Adrenal gland (tissue), 5 donors: ENCODE data around the gene TMEM184A.

Source experiments
- POLR2A ChIP-seq, 2 donors: fragments of 450-650 bp; IDR thresholded peaks; one replicate each; pipeline ENCODE4 v1.6.1; 2017; ENCODE audit warnings: antibody characterized with exemption in 2 of 2, mild to moderate bottlenecking in 2 of 2, moderate library complexity in 1 of 2
- TF ChIP-seq, protein P1 (sequence below), 6 experiments: fragments of 450-650 bp in 4 of 6; fragments of 200-600 bp in 2 of 6; sonication (generic) in 1 of 6; IDR thresholded peaks; 1 replicate in 5 of 6; 2 replicates in 1 of 6; pipeline versions ENCODE4 v1.5.1 to v1.8.0; 2016 to 2021; ENCODE audit warnings: antibody characterized with exemption in 6 of 6, mild to moderate bottlenecking in 2 of 6, moderate library complexity in 1 of 6
- donor health status: DM: no; HTN: no; CAD: no.

DNA sequence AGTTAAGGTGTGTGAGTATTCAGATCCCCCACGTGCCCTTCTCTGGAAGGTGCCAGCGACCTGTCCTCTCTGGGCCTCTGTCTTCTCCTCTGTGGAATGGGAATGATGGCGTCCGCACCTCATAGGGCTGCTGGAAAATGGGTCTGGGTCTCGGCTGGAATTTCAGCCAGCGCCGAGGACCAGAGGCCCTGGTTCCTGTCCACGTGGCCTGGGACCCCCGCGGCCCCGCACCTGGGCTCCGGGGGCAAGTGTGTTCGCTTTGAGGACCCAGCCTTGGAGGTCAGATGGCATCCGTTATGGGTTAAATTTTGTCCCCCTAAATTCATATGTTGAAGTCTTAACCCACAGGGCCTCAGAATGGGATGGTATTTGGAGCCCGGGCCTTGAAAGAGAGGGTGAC lies 46.4 kb upstream of the TMEM184A start:
- TF ChIP-seq, protein P1, sequence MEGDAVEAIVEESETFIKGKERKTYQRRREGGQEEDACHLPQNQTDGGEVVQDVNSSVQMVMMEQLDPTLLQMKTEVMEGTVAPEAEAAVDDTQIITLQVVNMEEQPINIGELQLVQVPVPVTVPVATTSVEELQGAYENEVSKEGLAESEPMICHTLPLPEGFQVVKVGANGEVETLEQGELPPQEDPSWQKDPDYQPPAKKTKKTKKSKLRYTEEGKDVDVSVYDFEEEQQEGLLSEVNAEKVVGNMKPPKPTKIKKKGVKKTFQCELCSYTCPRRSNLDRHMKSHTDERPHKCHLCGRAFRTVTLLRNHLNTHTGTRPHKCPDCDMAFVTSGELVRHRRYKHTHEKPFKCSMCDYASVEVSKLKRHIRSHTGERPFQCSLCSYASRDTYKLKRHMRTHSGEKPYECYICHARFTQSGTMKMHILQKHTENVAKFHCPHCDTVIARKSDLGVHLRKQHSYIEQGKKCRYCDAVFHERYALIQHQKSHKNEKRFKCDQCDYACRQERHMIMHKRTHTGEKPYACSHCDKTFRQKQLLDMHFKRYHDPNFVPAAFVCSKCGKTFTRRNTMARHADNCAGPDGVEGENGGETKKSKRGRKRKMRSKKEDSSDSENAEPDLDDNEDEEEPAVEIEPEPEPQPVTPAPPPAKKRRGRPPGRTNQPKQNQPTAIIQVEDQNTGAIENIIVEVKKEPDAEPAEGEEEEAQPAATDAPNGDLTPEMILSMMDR (IDR thresholded peaks at IDR 0.05): no peak
- no peak for TF ChIP-seq POLR2A (IDR thresholded peaks at IDR 0.05)
